GM21723 (cell line): ENCODE data around the gene HCRT.
"Not testable (repeated sequence)": the region's sequence is repeated elsewhere in the genome, so short reads cannot be mapped to it uniquely, and the experiment has no call there.

Source experiments
- ATAC-seq: cut with Tn5 transposase; IDR thresholded peaks from one replicate; pipeline ENCODE4 v1.9.1; 2021; ENCODE audit warnings: mild to moderate bottlenecking, moderate library complexity; ENCODE audit not compliant: unreplicated experiment

HCRT gene

GRCh38 chr17:42180411-42180921 lies 4.8 kb downstream of the HCRT start:
- ATAC-seq = no peak

GRCh38 chr17:42179911-42180410 lies 5.3 kb downstream of the HCRT start:
- no peak for ATAC-seq

GRCh38 chr17:42179335-42179734 lies 5.9 kb downstream of the HCRT start:
- no peak for ATAC-seq

- no peak for ATAC-seq
Measured at GRCh38 chr17:42178817-42179216, 6.4 kb downstream of the HCRT start.

- ATAC-seq = no peak
Measured at GRCh38 chr17:42177684-42178083, 7.6 kb downstream of the HCRT start.

- ATAC-seq = no peak
Measured at GRCh38 chr17:42174126-42174783, 11.0 kb downstream of the HCRT start.

- ATAC-seq = no peak
Measured at GRCh38 chr17:42171831-42172230, 13.4 kb downstream of the HCRT start.

- no peak for ATAC-seq
Measured at GRCh38 chr17:42169351-42169750, 15.9 kb downstream of the HCRT start.

GRCh38 chr17:42167807-42168206 lies 17.4 kb downstream of the HCRT start:
- ATAC-seq = no peak

GRCh38 chr17:42166196-42166763 lies 19.0 kb downstream of the HCRT start:
- no peak for ATAC-seq

- no peak for ATAC-seq
Measured at GRCh38 chr17:42165751-42166150, 19.5 kb downstream of the HCRT start.

- ATAC-seq = no peak
Measured at GRCh38 chr17:42163696-42164407, 21.4 kb downstream of the HCRT start.

- ATAC-seq = no peak
Measured at GRCh38 chr17:42163113-42163512, 22.1 kb downstream of the HCRT start.

GRCh38 chr17:42160531-42160910 lies 24.7 kb downstream of the HCRT start:
- no peak for ATAC-seq

GRCh38 chr17:42159796-42160530 lies 25.3 kb downstream of the HCRT start:
- ATAC-seq = no peak

GRCh38 chr17:42155614-42156045 lies 29.6 kb downstream of the HCRT start:
- ATAC-seq = no peak

GRCh38 chr17:42153919-42154742 lies 31.1 kb downstream of the HCRT start:
- no peak for ATAC-seq

GRCh38 chr17:42146911-42147607 lies 38.2 kb downstream of the HCRT start:
- ATAC-seq = no peak

- ATAC-seq = not testable (repeated sequence)
Measured at GRCh38 chr17:42143138-42143537, 42.1 kb downstream of the HCRT start.
